Neural cell (in vitro differentiated cells): ENCODE results near the gene PTK7.

Source experiments
- CTCF ChIP-seq: fragments of 450-650 bp; IDR thresholded peaks from 2 replicates; pipeline ENCODE4 v1.5.1; 2014; ENCODE audit warnings: antibody characterized with exemption, mild to moderate bottlenecking, moderate library complexity; ENCODE audit not compliant: poor library complexity, severe bottlenecking
- EP300 ChIP-seq: fragments of 450-650 bp; conservative IDR thresholded peaks from 2 replicates; pipeline ENCODE4 v1.6.1; 2014; ENCODE audit warnings: antibody characterized with exemption, mild to moderate bottlenecking, moderate library complexity; ENCODE audit not compliant: poor library complexity, severe bottlenecking
- EZH2 ChIP-seq: fragments of 200-600, 300-800 bp; shearing (Covaris generic), sonication (generic); IDR thresholded peaks from 2 replicates; pipeline ENCODE4 v1.6.1; 2014; ENCODE audit warnings: antibody characterized with exemption, low read length, borderline replicate concordance, mild to moderate bottlenecking; ENCODE audit not compliant: insufficient read depth, poor library complexity, severe bottlenecking
- MXI1 ChIP-seq: fragments of 450-650 bp; conservative IDR thresholded peaks from 2 replicates; pipeline ENCODE4 v1.6.1; 2014; ENCODE audit warnings: antibody characterized with exemption, mild to moderate bottlenecking; ENCODE audit not compliant: poor library complexity, severe bottlenecking
- POLR2AphosphoS5 ChIP-seq: IDR thresholded peaks from 2 replicates; pipeline ENCODE4 v1.6.1; 2012
- RAD21 ChIP-seq: fragments of 450-650 bp; conservative IDR thresholded peaks from 2 replicates; pipeline ENCODE4 v1.6.1; 2014; ENCODE audit warnings: antibody characterized with exemption, mild to moderate bottlenecking, moderate library complexity
- REST ChIP-seq: IDR thresholded peaks from 2 replicates; pipeline ENCODE4 v1.6.1; 2012; ENCODE audit warnings: borderline replicate concordance
- SMC3 ChIP-seq: fragments of 450-650 bp; conservative IDR thresholded peaks from 2 replicates; pipeline ENCODE4 v1.6.1; 2014; ENCODE audit warnings: antibody characterized with exemption, mild to moderate bottlenecking, moderate library complexity; ENCODE audit not compliant: poor library complexity
- TAF1 ChIP-seq: IDR thresholded peaks from 2 replicates; pipeline ENCODE4 v1.6.1; 2012; ENCODE audit warnings: low read depth

- TF ChIP-seq CTCF (no peak), TAF1 (no peak), MXI1 (no peak), REST (no peak), EZH2 (no peak), POLR2AphosphoS5 (no peak), EP300 (no peak), RAD21 (no peak), SMC3 (no peak)
These were observed 40.5 kb upstream of the PTK7 start for GRCh38 chr6:43035495-43036194.
